ENCODE data around the gene GMDS.
A peak's percentile ranks its signal among the peaks of the same experiment; 100 is the strongest.

GMDS gene

GRCh38 chr6:1724124-1724523 lies 521.3 kb downstream of the GMDS start:
- DNase-seq, result peak; percentile 36

- DNase-seq, result no peak
These were observed 522.6 kb downstream of the GMDS start for GRCh38 chr6:1722801-1723200.

- no peak for DNase-seq
These were observed 524.6 kb downstream of the GMDS start for GRCh38 chr6:1720620-1721322.

GRCh38 chr6:1719922-1720321 lies 525.5 kb downstream of the GMDS start:
- no peak for DNase-seq

- DNase-seq, result no peak
These were observed 528.5 kb downstream of the GMDS start for GRCh38 chr6:1716868-1717267.

GRCh38 chr6:1716396-1716795 lies 529.0 kb downstream of the GMDS start:
- DNase-seq, result no peak

GRCh38 chr6:1715336-1715735 lies 530.1 kb downstream of the GMDS start:
- DNase-seq, result no peak

- no peak for DNase-seq
These were observed 530.8 kb downstream of the GMDS start for GRCh38 chr6:1714654-1715053.

GRCh38 chr6:1713016-1713600 lies 532.3 kb downstream of the GMDS start:
- no peak for DNase-seq

- DNase-seq, result no peak
These were observed 533.0 kb downstream of the GMDS start for GRCh38 chr6:1712451-1712850.

- no peak for DNase-seq
These were observed 534.3 kb downstream of the GMDS start for GRCh38 chr6:1711136-1711535.

- DNase-seq, result no peak
These were observed 536.2 kb downstream of the GMDS start for GRCh38 chr6:1709234-1709641.

GRCh38 chr6:1708820-1709219 lies 536.6 kb downstream of the GMDS start:
- no peak for DNase-seq

- DNase-seq, result no peak
These were observed 537.3 kb downstream of the GMDS start for GRCh38 chr6:1708122-1708521.

- DNase-seq, result no peak
These were observed 539.8 kb downstream of the GMDS start for GRCh38 chr6:1705630-1706029.

GRCh38 chr6:1705183-1705582 lies 540.2 kb downstream of the GMDS start:
- no peak for DNase-seq

- no peak for DNase-seq
These were observed 540.7 kb downstream of the GMDS start for GRCh38 chr6:1704711-1705110.

GRCh38 chr6:1703923-1704322 lies 541.5 kb downstream of the GMDS start:
- no peak for DNase-seq

GRCh38 chr6:1703091-1703855 lies 542.1 kb downstream of the GMDS start:
- no peak for DNase-seq

- no peak for DNase-seq
These were observed 542.8 kb downstream of the GMDS start for GRCh38 chr6:1702580-1703051.

- no peak for DNase-seq
These were observed 543.6 kb downstream of the GMDS start for GRCh38 chr6:1701668-1702353.

GRCh38 chr6:1700278-1700967 lies 545.0 kb downstream of the GMDS start:
- DNase-seq, result no peak

- no peak for DNase-seq
These were observed 546.9 kb downstream of the GMDS start for GRCh38 chr6:1698527-1698926.
